Testis (tissue), 2 donors: ENCODE results near the gene EFCAB11.

Experiments used
- CTCF ChIP-seq, 3 experiments: fragments of 450-650 bp in 2 of 3; fragments of 200-600 bp in 1 of 3; sonication (generic) in 1 of 3; IDR thresholded peaks; one replicate each; pipeline ENCODE4 v1.5.1; 2016 to 2019; ENCODE audit warnings: antibody characterized with exemption in 3 of 3, mild to moderate bottlenecking in 2 of 3, moderate library complexity in 1 of 3
- POLR2A ChIP-seq: fragments of 450-650 bp; IDR thresholded peaks from one replicate; pipeline ENCODE4 v1.6.1; 2017; ENCODE audit warnings: antibody characterized with exemption, mild to moderate bottlenecking, moderate library complexity

DNA sequence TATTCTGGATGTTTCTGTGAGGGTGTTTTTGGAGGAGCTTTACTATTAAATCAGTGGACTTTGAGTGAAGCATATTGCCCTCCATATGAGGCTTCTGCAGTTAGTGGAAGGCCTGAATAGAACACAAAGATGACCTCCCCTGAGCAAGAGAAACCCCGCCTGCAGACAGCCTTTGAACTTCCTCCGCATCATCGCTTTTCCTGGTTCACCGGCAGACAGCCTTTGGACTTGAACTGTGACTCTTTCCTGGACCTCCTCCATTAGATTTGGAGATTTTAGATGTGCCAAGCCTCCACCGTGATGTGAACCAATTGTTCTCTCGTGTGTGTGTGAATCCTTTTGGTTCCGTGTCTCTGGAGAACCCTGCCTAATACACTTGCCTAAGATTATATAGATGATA is 208.4 kb downstream of the EFCAB11 start:
- TF ChIP-seq CTCF (IDR thresholded peaks at IDR 0.05) (no peak), POLR2A (no peak)
